Amygdala (tissue), 56 donors: Measurements from ENCODE around the gene SERPINH1.

Source experiments
- DNase-seq, 56 donors: peaks; one replicate each; lab custom pipeline; 2025; lab: John Stamatoyannopoulos, UW

Gene SERPINH1

GRCh38 chr11:75591966-75592365, 29.9 kb downstream of the SERPINH1 start:
- no peak for DNase-seq

- DNase-seq = no peak
Measured at GRCh38 chr11:75592715-75593114, 30.7 kb downstream of the SERPINH1 start.

GRCh38 chr11:75593286-75593915, 31.3 kb downstream of the SERPINH1 start:
- DNase-seq = no peak

GRCh38 chr11:75594211-75594610, 32.2 kb downstream of the SERPINH1 start:
- no peak for DNase-seq

- DNase-seq = no peak
Measured at GRCh38 chr11:75595429-75595828, 33.4 kb downstream of the SERPINH1 start.

GRCh38 chr11:75596914-75597313, 34.9 kb downstream of the SERPINH1 start:
- DNase-seq = no peak

- DNase-seq = no peak
Measured at GRCh38 chr11:75597636-75598035, 35.6 kb downstream of the SERPINH1 start.

- DNase-seq = no peak
Measured at GRCh38 chr11:75598264-75598663, 36.2 kb downstream of the SERPINH1 start.

GRCh38 chr11:75598900-75599299, 36.8 kb downstream of the SERPINH1 start:
- DNase-seq = no peak

- no peak for DNase-seq
Measured at GRCh38 chr11:75600356-75600755, 38.3 kb downstream of the SERPINH1 start.

GRCh38 chr11:75601494-75601893, 39.4 kb downstream of the SERPINH1 start:
- DNase-seq = no peak

- no peak for DNase-seq
Measured at GRCh38 chr11:75602951-75603350, 40.9 kb downstream of the SERPINH1 start.

GRCh38 chr11:75603791-75604736, 42.0 kb downstream of the SERPINH1 start:
- DNase-seq = no peak

GRCh38 chr11:75606099-75606498, 44.0 kb downstream of the SERPINH1 start:
- no peak for DNase-seq

- DNase-seq = no peak
Measured at GRCh38 chr11:75611823-75612222, 49.8 kb downstream of the SERPINH1 start.

GRCh38 chr11:75615751-75616150, 53.7 kb downstream of the SERPINH1 start:
- no peak for DNase-seq

- DNase-seq = no peak
Measured at GRCh38 chr11:75616281-75616680, 54.2 kb downstream of the SERPINH1 start.
